Omental fat pad (tissue), 4 donors: ENCODE measurements around the gene FRMD8. TPM values are rescaled to one million over a fixed set of nuclear protein-coding genes. Genes with fewer than 3 reads are reported as not detected.

Source experiments
- ATAC-seq: fragments of 150-250 bp; one replicate; pipeline ENCODE4 v1.9.1; 2016; ENCODE audit warnings: mild to moderate bottlenecking, moderate library complexity; ENCODE audit not compliant: low FRiP score
- DNase-seq: peaks from one replicate; pipeline ENCODE4 v3.0.0-alpha.2; 2019; ENCODE audit warnings: low spot score
- CTCF ChIP-seq, 3 donors: fragments of 450-650 bp; IDR thresholded peaks; one replicate each; pipeline ENCODE4 v1.5.1; 2016 to 2017; ENCODE audit warnings: antibody characterized with exemption in 3 of 3, mild to moderate bottlenecking in 3 of 3, moderate library complexity in 2 of 3
- total RNA-seq, 4 donors: library from RNA; depleted of rRNA; stranded (reverse); fragments of >200 nt; gene quantifications; one replicate each; pipeline ENCODE4 v1.1.0, GENCODE V29; 2016

The FRMD8 gene
- total RNA-seq, 4 donors from 2014 or later: 29.2 to 77.9 (median 58.9) TPM

- ATAC-seq (no peak), DNase-seq (no peak)
- no peak for TF ChIP-seq CTCF (IDR thresholded peaks at IDR 0.05)
Observed at GRCh38 chr11:65362320-65362931, 24.0 kb upstream of the FRMD8 start.

GRCh38 chr11:65362966-65363365 is 23.5 kb upstream of the FRMD8 start:
- ATAC-seq: no peak
- no peak for DNase-seq
- no peak for TF ChIP-seq CTCF (IDR thresholded peaks at IDR 0.05)

- TF ChIP-seq CTCF (IDR thresholded peaks at IDR 0.05): no peak
- ATAC-seq (no peak), DNase-seq (no peak)
Observed at GRCh38 chr11:65363770-65364169, 22.7 kb upstream of the FRMD8 start.

DNA sequence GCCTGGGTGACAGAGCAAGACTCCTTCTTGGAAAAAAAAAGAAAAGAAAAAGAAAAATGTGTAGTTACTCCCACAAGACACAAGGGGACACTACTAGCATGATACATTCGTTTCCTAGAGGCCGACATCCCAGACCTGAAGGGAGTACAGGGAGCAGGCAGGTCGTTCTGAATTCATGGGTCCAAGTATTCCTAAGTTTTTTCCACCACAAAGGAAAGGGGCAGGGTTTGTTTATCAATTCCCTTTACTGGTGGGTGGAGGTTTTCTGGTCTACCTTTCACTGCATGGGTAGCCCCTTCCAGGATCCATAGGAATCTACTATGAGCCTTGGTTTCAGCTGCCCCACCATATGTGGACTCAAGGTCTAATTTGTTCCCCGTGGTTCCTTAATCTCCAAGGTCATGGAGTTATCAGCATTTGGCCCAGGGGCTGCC is 20.1 kb upstream of the FRMD8 start:
- no peak for DNase-seq
- peak in 1 of 3 donors; percentile 69 for TF ChIP-seq CTCF (IDR thresholded peaks at IDR 0.05)
- peak; percentile 68 for ATAC-seq

DNA sequence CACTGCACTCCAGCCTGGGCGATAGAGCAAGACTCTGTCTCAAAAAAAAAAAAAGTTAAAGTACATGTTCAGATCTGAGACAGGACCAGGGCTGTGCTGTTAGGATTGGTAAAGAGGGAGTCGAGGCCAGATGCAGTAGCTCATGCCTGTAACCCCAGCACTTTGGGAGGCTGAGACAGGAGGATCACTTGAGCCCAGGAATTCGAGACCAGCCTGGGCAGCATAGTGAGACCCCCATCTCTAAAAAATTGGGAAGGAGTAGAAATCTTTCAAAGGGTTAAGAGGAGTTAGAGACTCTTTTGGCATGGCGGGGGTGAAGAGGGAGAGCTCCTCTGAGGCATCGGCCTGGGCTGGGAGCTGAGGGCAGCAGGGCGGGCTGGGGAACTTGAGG is 15.8 kb upstream of the FRMD8 start:
- no peak for TF ChIP-seq CTCF (IDR thresholded peaks at IDR 0.05)
- no peak for ATAC-seq
- no peak for DNase-seq

- TF ChIP-seq CTCF (IDR thresholded peaks at IDR 0.05): no peak
- DNase-seq (no peak), ATAC-seq (no peak)
Observed at GRCh38 chr11:65373839-65374580, 12.4 kb upstream of the FRMD8 start.

DNA sequence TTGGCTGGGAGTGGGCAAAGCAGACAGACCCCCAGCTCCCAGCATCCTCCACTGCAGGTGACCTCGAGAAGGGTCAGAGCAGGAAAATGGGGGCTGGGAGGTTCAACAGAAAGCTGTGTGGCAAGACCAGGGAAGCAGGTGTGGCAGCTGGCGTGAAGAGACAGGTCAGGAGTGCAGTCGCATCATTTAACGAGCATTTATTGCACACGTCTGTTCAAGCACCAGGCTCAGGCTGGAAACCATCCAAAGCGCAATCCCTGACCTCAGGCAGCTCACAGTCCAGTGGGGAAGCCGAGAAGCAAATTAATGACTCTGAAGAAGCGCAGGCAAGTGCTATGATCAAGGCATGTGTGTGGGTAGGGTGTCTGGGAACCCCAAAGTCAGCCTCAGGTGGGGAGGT is 11.4 kb upstream of the FRMD8 start:
- ATAC-seq: no peak
- TF ChIP-seq CTCF (IDR thresholded peaks at IDR 0.05): no peak

More for the DNA sequence above, 11.4 kb upstream of the FRMD8 start:
- no peak for DNase-seq
